CD4-positive, CD25-positive, alpha-beta regulatory T cell (primary cell): ENCODE measurements around the gene AACS. TPM values are rescaled to one million over a fixed set of nuclear protein-coding genes. Genes with fewer than 3 reads are reported as not detected.
"Not testable (repeated sequence)": the region's sequence is repeated elsewhere in the genome, so short reads cannot be mapped to it uniquely, and the experiment has no call there.

Experiments used
- ATAC-seq, 2 donors: fragments of 150-1000 bp; cut with Tn5 transposase; one replicate each; pipeline ENCODE4 v1.10.0; 2021; ENCODE audit warnings: low read depth in 2 of 2, moderate number of reproducible peaks in 2 of 2, moderate library complexity in 1 of 2
- DNase-seq, 3 donors: peaks; one replicate each; pipeline versions ENCODE4 v3.0.0 to v3.0.0-alpha.2; 2012 to 2022; ENCODE audit warnings: mixed read lengths in 1 of 3
- H3K27ac ChIP-seq: one replicate; pipeline ENCODE4 v1.7.0; 2013; ENCODE audit warnings: mild to moderate bottlenecking, low read length; ENCODE audit not compliant: insufficient read depth, poor library complexity, severe bottlenecking
- H3K27me3 ChIP-seq: one replicate; pipeline ENCODE4 v1.7.0; 2013; ENCODE audit warnings: low read length; ENCODE audit not compliant: control insufficient read depth, insufficient read depth
- H3K36me3 ChIP-seq: one replicate; pipeline ENCODE4 v1.7.0; 2013; ENCODE audit warnings: mild to moderate bottlenecking, low read length, moderate library complexity; ENCODE audit not compliant: control insufficient read depth, insufficient read depth
- H3K4me1 ChIP-seq: 2 replicates; pipeline ENCODE4 v1.7.0; 2013; ENCODE audit warnings: mild to moderate bottlenecking, low read length; ENCODE audit not compliant: insufficient read depth, control insufficient read depth, poor library complexity, severe bottlenecking
- H3K4me3 ChIP-seq: one replicate; pipeline ENCODE4 v1.7.0; 2013; ENCODE audit warnings: low read depth, mild to moderate bottlenecking, low read length, moderate library complexity
- H3K9me3 ChIP-seq, 2 experiments: 1 replicate in 1 of 2; 2 replicates in 1 of 2; pipeline ENCODE4 v1.7.0; 2013; ENCODE audit warnings: low read length in 2 of 2, mild to moderate bottlenecking in 1 of 2, moderate library complexity in 1 of 2; ENCODE audit not compliant: control insufficient read depth in 2 of 2
- H3K27ac Mint-ChIP-seq, 3 donors: one replicate each; pipeline ENCODE4 v1.8.0; 2020 to 2022; ENCODE audit warnings: mild to moderate bottlenecking in 3 of 3, mixed read lengths in 3 of 3, moderate library complexity in 2 of 3
- H3K27me3 Mint-ChIP-seq: one replicate; pipeline ENCODE4 v1.8.0; 2022; ENCODE audit warnings: mild to moderate bottlenecking, mixed read lengths
- H3K36me3 Mint-ChIP-seq: one replicate; pipeline ENCODE4 v1.8.0; 2020; ENCODE audit warnings: mixed read lengths
- H3K4me1 Mint-ChIP-seq, 4 donors: one replicate each; pipeline ENCODE4 v1.8.0; 2020 to 2022; ENCODE audit warnings: mixed read lengths in 4 of 4, mild to moderate bottlenecking in 1 of 4
- H3K4me3 Mint-ChIP-seq, 4 donors: one replicate each; pipeline ENCODE4 v1.8.0; 2020 to 2022; ENCODE audit warnings: mild to moderate bottlenecking in 4 of 4, mixed read lengths in 4 of 4, moderate library complexity in 3 of 4
- H3K9me3 Mint-ChIP-seq, 7 donors: one replicate each; pipeline ENCODE4 v1.8.0; 2020 to 2022; ENCODE audit warnings: mixed read lengths in 7 of 7, mild to moderate bottlenecking in 3 of 7, moderate library complexity in 2 of 7
- polyA plus RNA-seq, 4 donors: library from polyadenylated mRNA; unstranded; fragments of 300-500 nt; fragmentation: Illumina TruSeq; gene quantifications; one replicate each; pipeline ENCODE4 v1.2.3, GENCODE V29; 2021
- total RNA-seq: library from RNA; stranded (reverse); gene quantifications from one replicate; pipeline ENCODE4 v1.2.3, GENCODE V29; 2022

The AACS gene
- total and polyA plus RNA-seq, 5 donors from 2014 or later: 5.4 to 8.8 (median 7.8) TPM

DNA sequence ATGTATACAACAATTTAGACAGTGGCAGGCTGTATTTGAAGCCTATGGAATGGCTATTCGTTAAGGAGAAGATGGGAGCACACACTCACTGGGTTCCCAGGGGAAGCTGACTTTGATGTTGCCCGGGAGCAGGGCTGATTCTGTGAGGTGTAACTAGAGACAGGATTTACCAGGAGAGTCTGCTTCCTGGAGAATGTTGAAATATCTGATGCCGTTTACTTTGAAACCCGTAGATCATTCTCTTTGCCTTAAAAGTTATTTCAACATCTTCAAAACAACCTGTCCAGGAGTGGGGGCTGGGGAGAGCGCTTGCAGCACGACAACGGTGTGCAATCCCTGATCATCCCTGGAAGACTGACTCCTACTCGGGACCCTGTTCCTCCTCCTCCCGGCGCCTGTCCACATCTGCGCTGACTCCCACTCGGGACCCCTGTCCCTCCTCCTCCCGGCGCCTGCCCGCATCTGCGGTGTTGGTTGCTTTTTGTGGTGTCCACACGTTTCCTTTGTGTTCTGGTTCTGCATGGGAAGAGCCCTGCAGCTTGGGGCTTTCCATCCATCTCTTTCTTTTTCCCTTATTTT lies 72.6 kb downstream of the AACS start:
- H3K27me3 ChIP-seq: no peaks in the 10 kb centered on the region
- no peaks in the 10 kb centered on the region for H3K4me1 ChIP-seq
- H3K36me3 ChIP-seq: no peaks in the 10 kb centered on the region
- DNase-seq (no peak), ATAC-seq (no peak)
- no peaks in the 10 kb centered on the region for H3K4me1 Mint-ChIP-seq
- no peaks in the 10 kb centered on the region for H3K27me3 Mint-ChIP-seq
- no peak overlapping the region for H3K4me3 ChIP-seq
- H3K9me3 Mint-ChIP-seq: no peaks in the 10 kb centered on the region
- no peak overlapping the region for H3K27ac ChIP-seq
- no peak overlapping the region for H3K27ac Mint-ChIP-seq
- peaks cover 12% of the 10 kb centered on the region for H3K36me3 Mint-ChIP-seq
- H3K9me3 ChIP-seq: no peaks in the 10 kb centered on the region
- H3K4me3 Mint-ChIP-seq: no peak overlapping the region

DNA sequence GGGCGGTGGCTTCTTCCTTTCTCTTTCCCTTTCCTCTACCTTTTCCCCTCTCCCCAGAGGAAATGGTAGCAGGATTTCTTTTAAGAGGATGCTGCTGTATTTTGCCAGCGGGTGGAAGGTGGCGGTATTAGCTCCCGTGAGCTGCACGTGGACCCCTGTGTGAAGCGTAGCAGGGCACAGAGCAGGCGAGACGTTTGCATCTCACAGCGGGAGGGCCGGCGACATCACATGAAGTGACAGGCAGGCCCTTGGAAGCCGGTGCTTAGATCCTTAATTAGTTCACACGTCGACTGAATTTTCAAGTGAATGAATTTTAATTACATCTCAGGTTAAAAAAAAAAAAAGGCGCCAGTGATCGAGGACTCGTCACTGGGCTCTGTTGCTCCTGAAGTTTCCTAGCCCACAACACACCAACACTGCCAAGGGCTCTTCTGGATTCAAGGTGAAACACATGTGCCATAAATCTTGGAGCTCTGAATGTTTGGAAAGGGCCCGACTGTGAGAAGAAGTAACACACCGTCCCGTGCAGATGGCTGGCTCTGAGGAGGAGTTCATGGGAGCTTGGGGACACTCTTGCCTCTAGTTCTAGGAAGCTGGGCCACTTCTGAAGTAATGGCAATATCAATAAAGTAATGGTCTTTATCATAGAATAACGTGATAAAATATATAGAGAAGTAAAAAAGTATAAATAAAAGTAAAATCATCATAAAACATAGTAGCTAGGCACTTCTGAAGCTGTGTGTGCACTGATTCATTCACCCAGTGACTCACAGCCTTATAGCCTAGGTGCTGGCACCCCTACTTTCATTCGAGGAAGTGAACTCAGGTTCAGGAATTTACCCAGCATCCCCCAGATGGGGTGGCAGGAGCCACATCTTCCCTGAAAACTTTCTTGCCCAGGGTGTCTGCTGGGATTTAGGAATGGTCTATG lies 75.3 kb downstream of the AACS start:
- no peaks in the 10 kb centered on the region for H3K4me1 ChIP-seq
- no peak for DNase-seq
- no peaks in the 10 kb centered on the region for H3K27me3 Mint-ChIP-seq
- H3K27ac Mint-ChIP-seq: no peak overlapping the region
- peaks cover 9% of the 10 kb centered on the region for H3K36me3 Mint-ChIP-seq
- H3K9me3 ChIP-seq: no peaks in the 10 kb centered on the region
- H3K9me3 Mint-ChIP-seq: no peaks in the 10 kb centered on the region
- no peak for ATAC-seq
- H3K4me3 ChIP-seq: no peak overlapping the region
- no peak overlapping the region for H3K27ac ChIP-seq
- H3K4me3 Mint-ChIP-seq: no peak overlapping the region
- no peaks in the 10 kb centered on the region for H3K4me1 Mint-ChIP-seq
- H3K27me3 ChIP-seq: no peaks in the 10 kb centered on the region
- no peaks in the 10 kb centered on the region for H3K36me3 ChIP-seq

DNA sequence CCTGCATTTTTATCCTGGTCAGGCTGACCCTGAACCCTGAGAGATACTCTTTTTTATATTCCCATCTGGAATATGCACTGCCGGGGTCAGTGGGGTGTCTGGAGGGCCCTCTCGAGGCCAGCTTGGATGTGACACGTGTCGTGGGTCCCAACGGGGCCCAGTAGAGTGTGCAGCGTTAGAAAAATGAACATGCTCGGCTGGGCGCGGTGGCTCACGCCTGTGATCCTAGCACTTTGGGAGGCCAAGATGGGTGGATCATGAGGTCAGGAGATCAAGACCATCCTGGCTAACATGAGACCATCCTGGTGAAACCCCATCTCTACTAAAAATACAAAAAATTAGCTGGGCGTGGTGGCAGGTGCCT lies 76.0 kb downstream of the AACS start:
- not testable (repeated sequence) for H3K4me3 ChIP-seq, H3K27me3 ChIP-seq, H3K27ac ChIP-seq, H3K4me3 Mint-ChIP-seq, H3K9me3 ChIP-seq, DNase-seq, H3K36me3 Mint-ChIP-seq, H3K27ac Mint-ChIP-seq, ATAC-seq, H3K4me1 ChIP-seq, H3K27me3 Mint-ChIP-seq, H3K9me3 Mint-ChIP-seq, H3K4me1 Mint-ChIP-seq, H3K36me3 ChIP-seq

DNA sequence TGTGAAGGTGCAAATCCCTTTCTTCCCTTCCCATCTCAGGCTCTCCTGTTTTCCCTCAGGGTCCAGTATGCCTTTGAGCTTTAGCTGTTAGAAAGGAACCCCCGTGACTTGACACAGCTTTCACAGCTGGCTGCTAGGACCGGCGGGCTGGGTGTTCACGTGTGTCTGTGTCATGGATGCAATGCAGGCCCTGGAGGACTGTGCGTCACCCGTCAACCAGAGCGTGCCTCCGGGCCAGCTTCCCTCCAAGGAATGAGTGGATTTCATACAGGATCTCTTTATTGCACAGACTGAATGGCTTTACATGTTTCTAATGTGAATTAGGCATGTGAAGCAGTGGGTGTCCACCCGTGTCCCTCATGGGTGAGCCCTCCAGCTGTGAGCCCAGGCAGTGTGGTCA lies 77.4 kb downstream of the AACS start:
- Histone ChIP-seq H3K4me3 (no peak overlapping the region), H3K27me3 (no peaks in the 10 kb centered on the region), H3K27ac (no peak overlapping the region), H3K9me3 (no peaks in the 10 kb centered on the region), H3K4me1 (no peaks in the 10 kb centered on the region), H3K36me3 (no peaks in the 10 kb centered on the region)
- H3K36me3 Mint-ChIP-seq: peaks cover 2% of the 10 kb centered on the region
- no peaks in the 10 kb centered on the region for H3K27me3 Mint-ChIP-seq
- ATAC-seq (no peak), DNase-seq (no peak)
- no peak overlapping the region for H3K4me3 Mint-ChIP-seq
- no peaks in the 10 kb centered on the region for H3K4me1 Mint-ChIP-seq
- no peaks in the 10 kb centered on the region for H3K9me3 Mint-ChIP-seq
- no peak overlapping the region for H3K27ac Mint-ChIP-seq

DNA sequence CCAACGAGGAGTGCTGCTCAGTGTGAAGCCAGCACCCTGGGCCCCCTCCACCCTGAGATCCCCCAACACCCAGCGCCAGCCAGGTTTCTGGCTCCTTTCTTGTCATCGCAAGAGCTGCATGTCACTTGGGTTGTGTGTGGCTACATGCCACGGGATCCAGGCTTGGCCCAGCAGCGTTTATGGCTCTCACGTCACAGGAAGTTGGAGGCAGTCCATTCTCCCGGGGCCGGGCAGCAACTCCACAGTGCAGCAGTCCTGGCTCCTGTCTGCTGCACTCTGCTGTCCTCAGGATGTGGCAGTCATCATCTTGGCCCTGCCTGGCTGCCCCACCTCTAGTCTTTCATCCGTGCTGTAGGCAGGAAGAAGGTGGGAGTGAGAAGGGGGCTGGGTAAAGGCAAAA lies 78.3 kb downstream of the AACS start:
- Mint-ChIP-seq H3K36me3 (no peaks in the 10 kb centered on the region), H3K9me3 (no peaks in the 10 kb centered on the region), H3K4me1 (no peaks in the 10 kb centered on the region), H3K4me3 (no peak overlapping the region), H3K27ac (no peak overlapping the region), H3K27me3 (no peaks in the 10 kb centered on the region)
- no peaks in the 10 kb centered on the region for H3K9me3 ChIP-seq
- no peak overlapping the region for H3K27ac ChIP-seq
- no peaks in the 10 kb centered on the region for H3K27me3 ChIP-seq
- no peaks in the 10 kb centered on the region for H3K4me1 ChIP-seq
- H3K36me3 ChIP-seq: no peaks in the 10 kb centered on the region
- DNase-seq (no peak), ATAC-seq (no peak)
- no peak overlapping the region for H3K4me3 ChIP-seq

DNA sequence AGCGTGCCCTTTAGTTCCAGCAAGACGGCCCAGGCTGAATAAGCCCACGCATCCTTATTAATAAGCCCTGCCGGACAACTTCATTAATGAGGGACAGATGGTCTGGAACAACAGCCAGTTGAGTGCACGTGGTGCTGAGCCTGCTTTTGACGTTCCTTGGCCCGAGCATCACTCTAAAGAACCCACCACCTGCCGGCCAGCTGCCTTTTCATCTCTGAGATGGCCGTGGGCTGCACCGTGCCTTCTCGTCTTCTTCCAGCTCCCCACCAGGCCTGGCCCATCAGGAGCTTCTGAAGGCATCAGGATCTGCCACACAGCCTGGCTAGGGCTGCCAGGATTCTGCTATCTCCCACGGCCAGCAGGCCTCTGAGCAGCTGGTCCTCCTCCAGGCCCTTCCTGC lies 80.0 kb downstream of the AACS start:
- Mint-ChIP-seq H3K4me1 (no peaks in the 10 kb centered on the region), H3K36me3 (no peaks in the 10 kb centered on the region), H3K27me3 (no peaks in the 10 kb centered on the region), H3K27ac (no peak overlapping the region), H3K4me3 (no peak overlapping the region), H3K9me3 (no peaks in the 10 kb centered on the region)
- no peaks in the 10 kb centered on the region for H3K9me3 ChIP-seq
- no peak for ATAC-seq
- no peaks in the 10 kb centered on the region for H3K36me3 ChIP-seq
- no peaks in the 10 kb centered on the region for H3K27me3 ChIP-seq
- H3K27ac ChIP-seq: no peak overlapping the region
- DNase-seq: no peak
- no peaks in the 10 kb centered on the region for H3K4me1 ChIP-seq
- H3K4me3 ChIP-seq: no peak overlapping the region

DNA sequence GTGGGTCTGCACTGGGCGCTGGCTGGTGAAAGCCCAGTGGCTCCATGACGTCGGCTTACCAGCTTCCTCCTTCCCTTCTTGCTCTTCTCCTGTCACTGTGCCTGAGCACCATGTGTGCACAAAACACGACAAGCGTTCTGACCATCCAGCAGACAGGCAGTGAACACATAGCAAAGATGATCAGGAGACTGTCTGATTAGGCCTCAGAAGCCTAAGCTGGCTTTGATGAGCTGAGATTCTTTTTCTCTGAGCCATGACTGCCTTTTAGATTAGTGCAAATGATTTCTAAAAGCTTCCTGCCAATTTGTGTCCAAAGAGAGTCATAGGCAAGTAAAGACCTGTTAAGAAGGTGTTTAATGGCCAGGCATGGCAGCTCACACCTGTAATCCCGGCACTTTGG lies 83.1 kb downstream of the AACS start:
- H3K4me1 ChIP-seq: no peaks in the 10 kb centered on the region
- H3K27me3 ChIP-seq: no peaks in the 10 kb centered on the region
- H3K4me3 ChIP-seq: no peak overlapping the region
- no peaks in the 10 kb centered on the region for H3K9me3 ChIP-seq
- Mint-ChIP-seq H3K36me3 (no peaks in the 10 kb centered on the region), H3K27me3 (peaks cover 4% of the 10 kb centered on the region), H3K9me3 (no peaks in the 10 kb centered on the region), H3K4me1 (no peaks in the 10 kb centered on the region), H3K4me3 (no peak overlapping the region), H3K27ac (no peak overlapping the region)
- H3K36me3 ChIP-seq: no peaks in the 10 kb centered on the region
- ATAC-seq (no peak), DNase-seq (no peak)
- H3K27ac ChIP-seq: no peak overlapping the region
